ENCODE measurements around the gene RASSF4.

The RASSF4 gene

GRCh38 chr10:44947371-44948152 lies 12.0 kb upstream of the RASSF4 start:
- DNase-seq (ENCODE audit: low spot score), result no peak

- peak; percentile 4 for DNase-seq (ENCODE audit: low spot score)
These were observed 11.0 kb upstream of the RASSF4 start for GRCh38 chr10:44948642-44949041.

GRCh38 chr10:44949127-44949802 lies 10.3 kb upstream of the RASSF4 start:
- no peak for DNase-seq (ENCODE audit: low spot score)

GRCh38 chr10:44949915-44950314 lies 9.7 kb upstream of the RASSF4 start:
- peak; percentile 2 for DNase-seq (ENCODE audit: low spot score)

- peak; percentile 9 for DNase-seq (ENCODE audit: low spot score)
These were observed 9.0 kb upstream of the RASSF4 start for GRCh38 chr10:44950326-44951225.

GRCh38 chr10:44951576-44952226 lies 7.9 kb upstream of the RASSF4 start:
- no peak for DNase-seq (ENCODE audit: low spot score)

- no peak for DNase-seq (ENCODE audit: low spot score)
These were observed 6.8 kb upstream of the RASSF4 start for GRCh38 chr10:44952779-44953231.

- no peak for DNase-seq (ENCODE audit: low spot score)
These were observed 5.6 kb upstream of the RASSF4 start for GRCh38 chr10:44954042-44954441.

- DNase-seq (ENCODE audit: low spot score), result no peak
These were observed 4.6 kb upstream of the RASSF4 start for GRCh38 chr10:44954962-44955361.

- DNase-seq (ENCODE audit: low spot score), result peak; percentile 2
These were observed 4.1 kb upstream of the RASSF4 start for GRCh38 chr10:44955413-44956070.

GRCh38 chr10:44956226-44956625 lies 3.4 kb upstream of the RASSF4 start:
- no peak for DNase-seq (ENCODE audit: low spot score)

GRCh38 chr10:44956717-44957706 lies 2.6 kb upstream of the RASSF4 start:
- DNase-seq (ENCODE audit: low spot score), result no peak

GRCh38 chr10:44958196-44958897 lies 1.3 kb upstream of the RASSF4 start:
- DNase-seq (ENCODE audit: low spot score), result peak; percentile 26

- no peak for DNase-seq (ENCODE audit: low spot score)
These were observed 730 bp upstream of the RASSF4 start for GRCh38 chr10:44958898-44959246.

GRCh38 chr10:44960088-44960460 lies 472 bp downstream of the RASSF4 start:
- DNase-seq (ENCODE audit: low spot score), result peak; percentile 15

- DNase-seq (ENCODE audit: low spot score), result peak; percentile 24
These were observed 1.1 kb downstream of the RASSF4 start for GRCh38 chr10:44960482-44961229.

- peak; percentile 3 for DNase-seq (ENCODE audit: low spot score)
These were observed 1.6 kb downstream of the RASSF4 start for GRCh38 chr10:44961230-44961571.

GRCh38 chr10:44961931-44962750 lies 2.5 kb downstream of the RASSF4 start:
- peak; percentile 19 for DNase-seq (ENCODE audit: low spot score)
